ENCODE results near the gene BABAM2.

BABAM2 gene

GRCh38 chr2:28377984-28378678, 487.6 kb downstream of the BABAM2 start:
- no peak for DNase-seq (ENCODE audit: low read depth)

- no peak for DNase-seq (ENCODE audit: low read depth)
These were observed 488.4 kb downstream of the BABAM2 start for GRCh38 chr2:28378679-28379584.

GRCh38 chr2:28380219-28380618, 489.7 kb downstream of the BABAM2 start:
- DNase-seq (ENCODE audit: low read depth) = no peak

GRCh38 chr2:28381225-28382180, 491.0 kb downstream of the BABAM2 start:
- no peak for DNase-seq (ENCODE audit: low read depth)

GRCh38 chr2:28382755-28383154, 492.2 kb downstream of the BABAM2 start:
- DNase-seq (ENCODE audit: low read depth) = no peak

- no peak for DNase-seq (ENCODE audit: low read depth)
These were observed 496.8 kb downstream of the BABAM2 start for GRCh38 chr2:28387082-28387960.
